OCI-LY1 (cell line): ENCODE results near the gene CCDC187.

Experiments
- H2AFZ ChIP-seq: fragments of 200-600 bp; sonication (generic), shearing (Covaris generic); 2 replicates; pipeline ENCODE4 v1.6.0; 2014; ENCODE audit warnings: antibody characterized with exemption, mild to moderate bottlenecking, low read length
- H3F3A ChIP-seq: fragments of 200-600 bp; sonication (generic), shearing (Covaris generic); 2 replicates; pipeline ENCODE4 v1.6.0; 2014; ENCODE audit warnings: mild to moderate bottlenecking, antibody characterized with exemption, low read length, moderate library complexity; ENCODE audit not compliant: insufficient read depth
- H3K27ac ChIP-seq: fragments of 200-600 bp; sonication (generic); 2 replicates; pipeline ENCODE4 v1.5.1; 2014; ENCODE audit warnings: low read length, mixed run types, mild to moderate bottlenecking, low read depth; ENCODE audit not compliant: poor library complexity, severe bottlenecking
- H3K27me3 ChIP-seq: fragments of 200-600 bp; sonication (generic); 2 replicates; pipeline ENCODE4 v1.6.0; 2014; ENCODE audit warnings: antibody characterized with exemption, mild to moderate bottlenecking, low read length, moderate library complexity; ENCODE audit not compliant: insufficient read depth
- H3K36me3 ChIP-seq: fragments of 200-600 bp; sonication (generic); 2 replicates; pipeline ENCODE4 v1.6.1; 2014; ENCODE audit warnings: mild to moderate bottlenecking, antibody characterized with exemption, low read length, moderate library complexity, mixed read lengths; ENCODE audit not compliant: insufficient read depth
- H3K4me1 ChIP-seq: fragments of 200-600 bp; sonication (generic); 2 replicates; pipeline ENCODE4 v1.5.1; 2014; ENCODE audit warnings: mild to moderate bottlenecking, low read length, moderate library complexity; ENCODE audit not compliant: insufficient read depth, severe bottlenecking
- H3K4me2 ChIP-seq: fragments of 200-600 bp; sonication (generic), shearing (Covaris generic); 2 replicates; pipeline ENCODE4 v1.6.1; 2014; ENCODE audit warnings: low read length
- H3K4me3 ChIP-seq: fragments of 200-600 bp; sonication (generic); 2 replicates; pipeline ENCODE4 v1.5.1; 2014; ENCODE audit warnings: low read length, low read depth, mild to moderate bottlenecking, mixed read lengths; ENCODE audit not compliant: poor library complexity, severe bottlenecking
- H3K79me2 ChIP-seq: fragments of 200-600 bp; shearing (Covaris generic); 2 replicates; pipeline ENCODE4 v1.6.1; 2016; ENCODE audit warnings: mixed run types, low read length, mixed read lengths; ENCODE audit not compliant: insufficient read depth
- H3K9ac ChIP-seq: fragments of 200-600 bp; sonication (generic), shearing (Covaris generic); 2 replicates; pipeline ENCODE4 v1.6.1; 2014; ENCODE audit warnings: mild to moderate bottlenecking, low read length, mixed read lengths
- H3K9me2 ChIP-seq: fragments of 200-600 bp; sonication (generic), shearing (Covaris generic); 2 replicates; pipeline ENCODE4 v1.6.1; 2014; ENCODE audit warnings: low read depth, mild to moderate bottlenecking, low read length, mixed read lengths
- H3K9me3 ChIP-seq: fragments of 200-600 bp; shearing (Covaris generic); 2 replicates; pipeline ENCODE4 v1.6.1; 2014; ENCODE audit warnings: low read length, mixed read lengths
- H4K20me1 ChIP-seq: fragments of 200-600 bp; sonication (generic), shearing (Covaris generic); 2 replicates; pipeline ENCODE4 v1.6.0; 2016; ENCODE audit warnings: mild to moderate bottlenecking, low read length; ENCODE audit not compliant: insufficient read depth
- EZH2 ChIP-seq: fragments of 200-600 bp; sonication (generic), shearing (Covaris generic); IDR thresholded peaks from 2 replicates; pipeline ENCODE4 v1.8.0; 2017; ENCODE audit warnings: borderline replicate concordance, mixed run types, mild to moderate bottlenecking, antibody characterized with exemption, low read length, moderate library complexity, mixed read lengths
- TF ChIP-seq, protein P1 (sequence below): fragments of 200-600 bp; sonication (generic), shearing (Covaris generic); IDR thresholded peaks from 2 replicates; pipeline ENCODE4 v1.5.1; 2017; ENCODE audit warnings: mild to moderate bottlenecking, antibody characterized with exemption, low read length, moderate library complexity, mixed read lengths

Gene CCDC187

DNA sequence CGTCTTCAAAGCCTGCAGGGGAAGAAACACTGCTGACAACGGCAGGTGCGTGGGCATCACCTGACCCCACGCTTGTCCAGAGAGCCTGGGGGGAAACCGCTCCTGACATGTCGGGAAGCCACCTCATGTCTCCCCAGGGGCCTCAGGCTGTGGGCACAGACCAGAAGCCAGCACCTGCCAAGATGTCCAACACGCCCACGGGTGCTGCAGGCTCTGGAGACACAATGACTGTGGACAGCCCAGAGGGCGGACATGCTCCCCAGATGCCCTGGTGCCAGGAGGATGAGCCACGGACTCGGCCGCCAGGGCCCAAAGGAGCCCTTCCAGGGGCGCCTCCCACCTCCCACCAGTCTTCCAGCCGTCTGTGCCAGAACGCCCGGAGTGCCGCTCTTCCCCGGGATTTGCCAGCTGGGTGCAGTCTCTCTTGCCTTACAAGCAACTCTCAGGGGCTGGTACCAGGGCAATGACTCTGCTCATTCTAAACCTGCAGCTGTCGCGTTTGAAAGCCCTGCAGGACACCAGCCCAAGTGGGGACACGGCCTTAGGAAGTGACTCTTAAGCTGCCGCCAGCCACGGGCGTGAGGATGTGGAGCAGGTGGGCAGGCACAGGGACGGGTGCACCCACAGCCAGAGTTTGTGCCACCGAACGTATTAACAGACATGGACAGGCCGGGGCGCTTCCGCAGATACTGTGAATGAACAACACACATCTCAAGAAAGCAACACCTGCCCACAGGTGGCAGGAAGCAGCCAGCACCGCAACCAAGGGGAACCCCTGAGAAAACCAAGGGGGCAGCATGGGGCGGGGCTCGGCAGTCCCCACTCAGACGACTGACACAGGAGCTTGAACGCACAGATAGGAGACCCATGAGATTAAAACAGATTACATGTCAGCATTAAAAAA is 92.2 kb downstream of the CCDC187 start:
- Histone ChIP-seq H3K36me3 (peaks cover 94% of the 10 kb centered on the region), H3F3A (no peaks in the 10 kb centered on the region; the same call in 1 of the 2 replicates)

DNA sequence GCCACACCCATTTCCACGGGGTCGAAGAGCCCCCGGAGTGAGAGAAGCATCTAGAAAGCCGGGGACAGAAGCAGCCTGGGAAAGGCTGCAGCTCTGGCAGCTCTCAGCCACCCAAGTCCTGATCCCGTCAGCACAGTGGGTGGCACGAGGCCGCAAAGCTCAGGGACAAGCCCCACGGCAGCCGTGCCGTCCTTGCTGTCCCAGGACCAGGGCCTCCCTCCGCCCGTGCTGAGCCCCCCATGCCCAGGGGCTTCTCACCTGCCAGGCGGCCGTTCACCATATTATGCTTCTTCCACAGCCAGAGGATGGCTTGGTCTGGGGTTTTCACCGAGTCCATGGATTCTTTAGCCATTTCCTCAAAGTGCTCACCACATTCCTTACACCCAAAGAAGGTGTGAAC is 92.9 kb downstream of the CCDC187 start:
- peaks cover 93% of the 10 kb centered on the region for H3K36me3 ChIP-seq
- peaks cover 57% of the 10 kb centered on the region for H3K4me1 ChIP-seq
- H3K4me3 ChIP-seq = no peak overlapping the region
- no peaks in the 10 kb centered on the region; the same call in 1 of the 2 replicates for H3F3A ChIP-seq
- H3K4me2 ChIP-seq = no peak overlapping the region
- H3K27me3 ChIP-seq = no peaks in the 10 kb centered on the region
- H3K9ac ChIP-seq = no peak overlapping the region
- no peaks in the 10 kb centered on the region for H3K79me2 ChIP-seq
- no peak overlapping the region for H3K27ac ChIP-seq
- H4K20me1 ChIP-seq = no peaks in the 10 kb centered on the region
- H2AFZ ChIP-seq = no peak overlapping the region
- H3K9me2 ChIP-seq = no peaks in the 10 kb centered on the region
- H3K9me3 ChIP-seq = peaks cover 6% of the 10 kb centered on the region; the same call in 1 of the 2 replicates
- TF ChIP-seq, protein P1, sequence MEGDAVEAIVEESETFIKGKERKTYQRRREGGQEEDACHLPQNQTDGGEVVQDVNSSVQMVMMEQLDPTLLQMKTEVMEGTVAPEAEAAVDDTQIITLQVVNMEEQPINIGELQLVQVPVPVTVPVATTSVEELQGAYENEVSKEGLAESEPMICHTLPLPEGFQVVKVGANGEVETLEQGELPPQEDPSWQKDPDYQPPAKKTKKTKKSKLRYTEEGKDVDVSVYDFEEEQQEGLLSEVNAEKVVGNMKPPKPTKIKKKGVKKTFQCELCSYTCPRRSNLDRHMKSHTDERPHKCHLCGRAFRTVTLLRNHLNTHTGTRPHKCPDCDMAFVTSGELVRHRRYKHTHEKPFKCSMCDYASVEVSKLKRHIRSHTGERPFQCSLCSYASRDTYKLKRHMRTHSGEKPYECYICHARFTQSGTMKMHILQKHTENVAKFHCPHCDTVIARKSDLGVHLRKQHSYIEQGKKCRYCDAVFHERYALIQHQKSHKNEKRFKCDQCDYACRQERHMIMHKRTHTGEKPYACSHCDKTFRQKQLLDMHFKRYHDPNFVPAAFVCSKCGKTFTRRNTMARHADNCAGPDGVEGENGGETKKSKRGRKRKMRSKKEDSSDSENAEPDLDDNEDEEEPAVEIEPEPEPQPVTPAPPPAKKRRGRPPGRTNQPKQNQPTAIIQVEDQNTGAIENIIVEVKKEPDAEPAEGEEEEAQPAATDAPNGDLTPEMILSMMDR = no peak
- TF ChIP-seq EZH2 = no peak

More for the DNA sequence above, 92.2 kb downstream of the CCDC187 start:
- Histone ChIP-seq H3K79me2 (no peaks in the 10 kb centered on the region), H2AFZ (no peak overlapping the region), H3K9me2 (no peaks in the 10 kb centered on the region), H3K27me3 (no peaks in the 10 kb centered on the region), H3K4me2 (no peak overlapping the region; the same call in 1 of the 2 replicates), H4K20me1 (no peaks in the 10 kb centered on the region), H3K4me3 (no peak overlapping the region), H3K9me3 (peaks cover 6% of the 10 kb centered on the region; the same call in 1 of the 2 replicates), H3K9ac (no peak overlapping the region), H3K4me1 (peaks cover 54% of the 10 kb centered on the region), H3K27ac (peak overlapping the region; percentile 66)
- TF ChIP-seq, protein P1 = no peak
- TF ChIP-seq EZH2 = no peak

DNA sequence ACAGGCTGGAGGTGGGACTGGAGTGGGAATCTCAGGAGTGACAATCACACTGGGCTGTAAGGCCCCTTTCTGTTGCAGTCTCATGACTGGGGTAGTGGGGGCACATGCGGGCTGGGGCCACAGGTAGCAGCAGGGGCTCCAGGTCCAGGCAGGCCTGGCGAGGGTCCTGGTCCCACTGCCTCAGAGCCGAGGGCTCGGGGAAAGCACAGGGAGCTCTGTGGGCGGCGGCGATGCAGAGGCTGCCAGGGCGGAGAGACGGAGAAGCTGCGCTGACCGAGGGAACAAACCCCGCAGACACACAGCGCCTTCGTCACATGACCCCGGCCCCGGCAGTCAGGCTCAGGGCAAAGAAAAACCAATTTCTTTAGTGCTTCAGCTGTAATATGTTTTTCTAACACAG is 93.6 kb downstream of the CCDC187 start:
- Histone ChIP-seq H3K79me2 (no peaks in the 10 kb centered on the region), H3K4me1 (peaks cover 57% of the 10 kb centered on the region), H3K27me3 (no peaks in the 10 kb centered on the region), H3K9me3 (peaks cover 6% of the 10 kb centered on the region; the same call in 1 of the 2 replicates), H4K20me1 (no peaks in the 10 kb centered on the region), H3K9me2 (no peaks in the 10 kb centered on the region), H3K4me2 (no peak overlapping the region), H3K36me3 (peaks cover 93% of the 10 kb centered on the region), H3K9ac (no peak overlapping the region), H3F3A (no peaks in the 10 kb centered on the region; the same call in 1 of the 2 replicates), H2AFZ (no peak overlapping the region), H3K27ac (peak overlapping the region; percentile 86), H3K4me3 (no peak overlapping the region)
- TF ChIP-seq, protein P1 = no peak
- no peak for TF ChIP-seq EZH2
